ENCODE data around the gene UBE2Z.
A peak's percentile ranks its signal among the peaks of the same experiment; 100 is the strongest.
"Not testable (repeated sequence)": the region's sequence is repeated elsewhere in the genome, so short reads cannot be mapped to it uniquely, and the experiment has no call there.

The UBE2Z gene

GRCh38 chr17:48905987-48906515, 2.2 kb upstream of the UBE2Z start:
- no peak for DNase-seq

GRCh38 chr17:48907713-48908046, 527 bp upstream of the UBE2Z start:
- DNase-seq, result peak in 1 of 2 experiments; percentile 70

- peak; percentile 65 to 89 for DNase-seq
These were observed 717 bp downstream of the UBE2Z start for GRCh38 chr17:48908853-48909394.

- DNase-seq, result no peak
These were observed 1.6 kb downstream of the UBE2Z start for GRCh38 chr17:48909783-48910182.

- DNase-seq, result no peak
These were observed 2.2 kb downstream of the UBE2Z start for GRCh38 chr17:48910370-48910769.

- no peak for DNase-seq
These were observed 4.3 kb downstream of the UBE2Z start for GRCh38 chr17:48912476-48912875.

- DNase-seq, result peak in 1 of 2 experiments; percentile 45
These were observed 7.5 kb downstream of the UBE2Z start for GRCh38 chr17:48915459-48916282.

- DNase-seq, result no peak
These were observed 17.2 kb downstream of the UBE2Z start for GRCh38 chr17:48925251-48925990.

GRCh38 chr17:48925991-48926342, 17.8 kb downstream of the UBE2Z start:
- DNase-seq, result no peak

- DNase-seq, result no peak
These were observed 20.0 kb downstream of the UBE2Z start for GRCh38 chr17:48927978-48928745.

- DNase-seq, result no peak
These were observed 20.9 kb downstream of the UBE2Z start for GRCh38 chr17:48928876-48929811.

GRCh38 chr17:48929812-48930165, 21.6 kb downstream of the UBE2Z start:
- DNase-seq, result no peak

- no peak for DNase-seq
These were observed 22.2 kb downstream of the UBE2Z start for GRCh38 chr17:48930435-48930873.

GRCh38 chr17:48933035-48933434, 24.8 kb downstream of the UBE2Z start:
- DNase-seq, result no peak

- DNase-seq, result peak; percentile 75 to 82
These were observed 36.5 kb downstream of the UBE2Z start, which contains the start of gene SNF8 for GRCh38 chr17:48944515-48945260. TSS of gene SNF8 (minus strand) at chr17:48944842. CDS start at chr17:48944734, 108 bp downstream.

- not testable (repeated sequence) for DNase-seq
These were observed 37.0 kb downstream of the UBE2Z start for GRCh38 chr17:48945261-48945651.

GRCh38 chr17:48951572-48951971, 43.4 kb downstream of the UBE2Z start:
- no peak for DNase-seq

GRCh38 chr17:48952904-48953303, 44.7 kb downstream of the UBE2Z start:
- DNase-seq, result no peak

- peak; percentile 23 to 44 for DNase-seq
These were observed 46.1 kb downstream of the UBE2Z start for GRCh38 chr17:48954300-48954755.

GRCh38 chr17:48960834-48961515, 52.8 kb downstream of the UBE2Z start:
- DNase-seq, result no peak

Measured in SW 1271 (cell line).